DND-41 (cell line): Measurements from ENCODE around the gene BAG2.

Source experiments
- CTCF ChIP-seq: IDR thresholded peaks from 2 replicates; pipeline ENCODE4 v1.5.1; 2012; ENCODE audit warnings: borderline replicate concordance, low read length, moderate library complexity, mild to moderate bottlenecking; ENCODE audit not compliant: poor library complexity, severe bottlenecking; ENCODE audit errors: extremely low read depth
- EZH2 ChIP-seq: IDR thresholded peaks from 3 replicates; pipeline ENCODE4 v1.6.1; 2012; ENCODE audit warnings: borderline replicate concordance, low read depth, mild to moderate bottlenecking, moderate library complexity, low read length, inconsistent platforms; ENCODE audit not compliant: severe bottlenecking

- TF ChIP-seq CTCF: peak; percentile 49
- no peak for TF ChIP-seq EZH2
Measured at GRCh38 chr6:57221191-57221935, 49.2 kb downstream of the BAG2 start.
